NCI-H2227 (cell line): ENCODE measurements around the gene ADAMTS17.
"Not testable (repeated sequence)": the region's sequence is repeated elsewhere in the genome, so short reads cannot be mapped to it uniquely, and the experiment has no call there.

Source experiments
- DNase-seq: peaks from one replicate; lab custom pipeline; 2025; ENCODE audit not compliant: unreplicated experiment; lab: John Stamatoyannopoulos, UW

ADAMTS17 gene

GRCh38 chr15:99983171-99983885 is 358.4 kb downstream of the ADAMTS17 start:
- DNase-seq: no peak

GRCh38 chr15:99982662-99983061 is 359.1 kb downstream of the ADAMTS17 start:
- DNase-seq: no peak

GRCh38 chr15:99981839-99982658 is 359.7 kb downstream of the ADAMTS17 start:
- DNase-seq: no peak

GRCh38 chr15:99981191-99981647 is 360.6 kb downstream of the ADAMTS17 start:
- no peak for DNase-seq

GRCh38 chr15:99980752-99981151 is 361.0 kb downstream of the ADAMTS17 start:
- DNase-seq: no peak

- DNase-seq: not testable (repeated sequence)
Observed at GRCh38 chr15:99979886-99980285, 361.9 kb downstream of the ADAMTS17 start.

- DNase-seq: no peak
Observed at GRCh38 chr15:99979371-99979770, 362.4 kb downstream of the ADAMTS17 start.

- DNase-seq: no peak
Observed at GRCh38 chr15:99978426-99978825, 363.3 kb downstream of the ADAMTS17 start.

GRCh38 chr15:99977929-99978328 is 363.8 kb downstream of the ADAMTS17 start:
- no peak for DNase-seq

- no peak for DNase-seq
Observed at GRCh38 chr15:99976811-99977271, 364.9 kb downstream of the ADAMTS17 start.

- no peak for DNase-seq
Observed at GRCh38 chr15:99976000-99976399, 365.8 kb downstream of the ADAMTS17 start.

GRCh38 chr15:99974246-99974645 is 367.5 kb downstream of the ADAMTS17 start:
- no peak for DNase-seq

- DNase-seq: no peak
Observed at GRCh38 chr15:99973351-99973750, 368.4 kb downstream of the ADAMTS17 start.

- no peak for DNase-seq
Observed at GRCh38 chr15:99970891-99971430, 370.8 kb downstream of the ADAMTS17 start.

GRCh38 chr15:99969261-99969920 is 372.4 kb downstream of the ADAMTS17 start:
- no peak for DNase-seq

- DNase-seq: no peak
Observed at GRCh38 chr15:99967841-99968371, 373.9 kb downstream of the ADAMTS17 start.

- no peak for DNase-seq
Observed at GRCh38 chr15:99966815-99967214, 375.0 kb downstream of the ADAMTS17 start.

- no peak for DNase-seq
Observed at GRCh38 chr15:99965376-99965775, 376.4 kb downstream of the ADAMTS17 start.

- no peak for DNase-seq
Observed at GRCh38 chr15:99963976-99964375, 377.8 kb downstream of the ADAMTS17 start.

- DNase-seq: no peak
Observed at GRCh38 chr15:99963096-99963825, 378.5 kb downstream of the ADAMTS17 start.
